T-helper 17 cell (primary cell): ENCODE data around the gene NT5DC2. TPM values are rescaled to one million over a fixed set of nuclear protein-coding genes. Genes with fewer than 3 reads are reported as not detected.

Experiments used
- ATAC-seq: fragments of 150-1000 bp; cut with Tn5 transposase; 2 replicates; pipeline ENCODE4 v1.10.0; 2021; ENCODE audit warnings: mild to moderate bottlenecking, moderate library complexity
- DNase-seq, 3 donors: peaks; one replicate each; pipeline versions ENCODE4 v3.0.0 to v3.0.0-alpha.2; 2020 to 2021
- H3K9me3 ChIP-seq: one replicate; pipeline ENCODE4 v1.7.0; 2013; ENCODE audit warnings: low read length, mild to moderate bottlenecking; ENCODE audit not compliant: control insufficient read depth, poor library complexity, severe bottlenecking
- H3K27ac Mint-ChIP-seq: one replicate; pipeline ENCODE4 v1.8.0; 2022; ENCODE audit warnings: mild to moderate bottlenecking, moderate library complexity, mixed read lengths
- H3K27me3 Mint-ChIP-seq: one replicate; pipeline ENCODE4 v1.8.0; 2022; ENCODE audit warnings: mixed read lengths
- H3K36me3 Mint-ChIP-seq: one replicate; pipeline ENCODE4 v1.8.0; 2022; ENCODE audit warnings: low read depth, mixed read lengths
- H3K4me1 Mint-ChIP-seq: one replicate; pipeline ENCODE4 v1.8.0; 2022; ENCODE audit warnings: mild to moderate bottlenecking, mixed read lengths
- H3K4me3 Mint-ChIP-seq: one replicate; pipeline ENCODE4 v1.8.0; 2022; ENCODE audit warnings: mild to moderate bottlenecking, moderate library complexity, mixed read lengths
- total RNA-seq, 4 donors: library from RNA in 2 of 4; stranded (reverse) in 2 of 4; gene quantifications; one replicate each; pipeline ENCODE4 v1.2.3 and lab custom pipeline; 2022 to 2026

Gene NT5DC2
- total RNA-seq, 2 donors from 2014 or later, result 2.3 to 2.5 TPM

DNA sequence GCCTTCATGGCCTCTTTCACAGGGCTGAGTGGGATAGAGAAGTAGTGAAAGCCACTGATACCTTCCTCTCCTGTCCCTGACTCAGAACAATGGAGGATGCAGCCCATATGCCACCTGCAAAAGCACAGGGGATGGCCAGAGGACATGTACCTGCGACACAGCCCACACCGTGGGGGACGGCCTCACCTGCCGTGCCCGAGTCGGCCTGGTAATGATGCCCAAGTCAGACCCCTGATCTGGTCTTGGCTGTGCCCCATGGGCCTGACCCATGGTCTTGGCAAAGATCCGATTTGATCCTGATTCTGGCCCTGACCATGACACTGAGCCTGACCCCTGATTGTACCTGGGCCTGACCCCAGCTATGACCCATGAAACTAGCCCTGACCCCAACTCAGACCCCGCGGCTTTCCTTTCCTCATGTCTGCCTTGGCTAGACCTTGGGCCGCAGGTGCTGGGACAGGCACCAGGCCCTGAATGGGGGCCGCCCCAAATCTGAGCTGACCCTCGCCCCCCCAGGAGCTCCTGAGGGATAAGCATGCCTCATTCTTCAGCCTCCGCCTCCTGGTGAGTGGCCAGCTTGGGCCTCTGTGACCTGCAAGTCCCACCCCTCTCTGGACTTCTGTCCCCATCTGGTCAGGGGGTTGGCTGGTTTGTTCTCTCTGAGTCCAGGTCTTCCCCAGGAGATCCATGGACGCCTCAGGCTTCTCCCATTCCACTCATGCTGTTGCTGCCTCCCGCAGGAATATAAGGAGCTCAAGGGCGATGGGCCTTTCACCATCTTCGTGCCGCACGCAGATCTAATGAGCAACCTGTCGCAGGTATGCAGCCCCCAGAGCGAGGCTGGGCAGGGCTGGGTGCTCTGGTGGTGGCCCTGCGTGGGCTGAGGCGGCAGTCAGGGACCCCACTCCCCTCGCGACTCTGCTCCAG, 15.6 kb downstream of the NT5DC2 start:
- DNase-seq, result no peak
- no peak for ATAC-seq
- peaks cover 2% of the 10 kb centered on the region for H3K4me1 Mint-ChIP-seq
- H3K9me3 ChIP-seq, result no peaks in the 10 kb centered on the region
- H3K27ac Mint-ChIP-seq, result no peak overlapping the region
- no peaks in the 10 kb centered on the region for H3K27me3 Mint-ChIP-seq
- no peak overlapping the region for H3K4me3 Mint-ChIP-seq
- H3K36me3 Mint-ChIP-seq, result no peaks in the 10 kb centered on the region

- no peaks in the 10 kb centered on the region for H3K9me3 ChIP-seq
- no peak for DNase-seq
- no peak overlapping the region for H3K4me3 Mint-ChIP-seq
- no peak overlapping the region for H3K27ac Mint-ChIP-seq
- no peaks in the 10 kb centered on the region for H3K36me3 Mint-ChIP-seq
- H3K27me3 Mint-ChIP-seq, result no peaks in the 10 kb centered on the region
- ATAC-seq, result no peak
- peaks cover 2% of the 10 kb centered on the region for H3K4me1 Mint-ChIP-seq
Observed at GRCh38 chr3:52516509-52517195, 17.0 kb downstream of the NT5DC2 start.

DNA sequence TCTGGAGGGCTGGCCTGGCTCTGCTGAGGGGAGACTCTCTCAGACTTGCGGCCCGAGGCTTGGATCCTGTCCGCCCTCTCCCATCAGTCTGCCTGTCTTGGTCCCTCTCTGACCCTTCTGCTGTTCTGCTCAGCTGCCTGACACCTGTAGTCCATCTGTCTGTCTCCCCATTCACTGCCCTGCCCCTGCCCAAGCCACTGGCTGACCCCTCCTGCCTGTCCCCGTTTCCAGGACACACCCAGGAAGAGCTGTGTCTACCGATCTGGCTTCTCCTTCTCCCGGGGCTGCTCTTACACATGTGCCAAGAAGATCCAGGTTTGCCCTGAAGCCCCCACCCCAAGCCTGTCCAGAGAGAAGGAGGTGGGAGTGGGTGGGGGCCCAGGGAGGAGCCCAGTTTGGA, 18.5 kb downstream of the NT5DC2 start:
- Mint-ChIP-seq H3K4me1 (no peaks in the 10 kb centered on the region), H3K36me3 (no peaks in the 10 kb centered on the region), H3K27me3 (no peaks in the 10 kb centered on the region), H3K27ac (no peak overlapping the region), H3K4me3 (no peak overlapping the region)
- DNase-seq (no peak), ATAC-seq (no peak)
- no peaks in the 10 kb centered on the region for H3K9me3 ChIP-seq

DNA sequence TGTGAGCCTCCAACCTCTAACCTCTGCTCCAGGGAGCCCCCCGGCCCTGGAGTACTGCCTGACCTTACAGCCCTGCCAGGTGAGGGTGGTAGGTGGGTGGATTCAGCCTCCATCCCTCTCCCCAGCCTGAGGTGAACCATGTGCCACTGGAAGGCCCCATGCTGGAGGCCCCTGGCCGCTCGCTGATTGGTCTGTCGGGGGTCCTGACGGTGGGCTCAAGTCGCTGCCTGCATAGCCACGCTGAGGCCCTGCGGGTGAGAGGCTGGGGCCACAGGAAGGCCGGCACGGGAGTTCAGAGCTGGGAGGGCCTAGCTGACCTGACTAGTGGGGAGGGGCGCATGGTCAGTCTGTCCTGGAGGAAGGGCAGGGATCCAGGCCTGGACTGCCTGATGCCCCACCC, 19.1 kb downstream of the NT5DC2 start:
- DNase-seq, result no peak
- Mint-ChIP-seq H3K27ac (no peak overlapping the region), H3K27me3 (no peaks in the 10 kb centered on the region), H3K4me1 (no peaks in the 10 kb centered on the region), H3K4me3 (no peak overlapping the region), H3K36me3 (no peaks in the 10 kb centered on the region)
- no peaks in the 10 kb centered on the region for H3K9me3 ChIP-seq
- ATAC-seq, result no peak

DNA sequence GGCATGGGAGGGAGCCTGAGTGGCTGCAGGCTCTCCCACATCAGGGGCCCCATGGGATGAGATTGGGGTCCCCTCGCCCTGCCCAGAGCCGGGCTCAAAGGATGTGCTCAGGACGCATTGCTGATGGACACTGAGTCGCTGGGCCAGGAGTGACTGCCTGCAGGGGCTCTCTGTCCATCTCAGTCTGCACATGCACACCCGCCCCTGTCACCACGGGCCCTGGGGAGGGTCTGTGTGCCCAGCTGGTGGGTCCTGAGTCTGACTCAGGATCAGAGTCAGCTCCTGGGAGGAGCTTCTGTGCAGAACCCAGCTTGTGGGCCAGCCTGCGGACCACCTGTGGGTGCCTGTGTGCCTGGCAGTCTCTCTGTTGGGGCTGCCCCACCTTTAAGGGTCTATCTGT, 20.4 kb downstream of the NT5DC2 start:
- no peak for ATAC-seq

DNA sequence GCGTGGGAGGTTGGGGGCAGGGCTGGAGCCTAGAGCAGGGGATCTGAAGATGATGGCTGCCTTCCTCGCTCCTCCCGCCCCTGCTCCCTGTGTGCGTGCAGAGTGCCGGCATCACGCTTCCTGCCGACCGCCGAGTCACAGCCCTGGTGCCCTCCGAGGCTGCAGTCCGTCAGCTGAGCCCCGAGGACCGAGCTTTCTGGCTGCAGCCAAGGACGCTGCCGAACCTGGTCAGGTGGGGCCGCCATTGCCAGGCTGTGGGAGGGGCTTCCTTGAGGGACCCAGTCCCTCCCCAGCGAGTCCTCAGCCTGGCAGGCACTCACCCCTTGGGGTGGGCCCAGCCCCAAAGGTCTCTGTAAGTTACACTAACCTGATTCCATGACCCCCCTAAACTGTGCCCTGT, 20.9 kb downstream of the NT5DC2 start:
- Mint-ChIP-seq H3K4me3 (no peak overlapping the region), H3K27me3 (no peaks in the 10 kb centered on the region), H3K36me3 (no peaks in the 10 kb centered on the region), H3K4me1 (no peaks in the 10 kb centered on the region), H3K27ac (no peak overlapping the region)
- ATAC-seq, result no peak
- no peak for DNase-seq
- no peaks in the 10 kb centered on the region for H3K9me3 ChIP-seq

More for the DNA sequence above, 20.4 kb downstream of the NT5DC2 start:
- no peaks in the 10 kb centered on the region for H3K27me3 Mint-ChIP-seq
- no peak overlapping the region for H3K4me3 Mint-ChIP-seq
- no peaks in the 10 kb centered on the region for H3K9me3 ChIP-seq
- H3K4me1 Mint-ChIP-seq, result no peaks in the 10 kb centered on the region
- DNase-seq, result no peak
- no peak overlapping the region for H3K27ac Mint-ChIP-seq
- H3K36me3 Mint-ChIP-seq, result no peaks in the 10 kb centered on the region

DNA sequence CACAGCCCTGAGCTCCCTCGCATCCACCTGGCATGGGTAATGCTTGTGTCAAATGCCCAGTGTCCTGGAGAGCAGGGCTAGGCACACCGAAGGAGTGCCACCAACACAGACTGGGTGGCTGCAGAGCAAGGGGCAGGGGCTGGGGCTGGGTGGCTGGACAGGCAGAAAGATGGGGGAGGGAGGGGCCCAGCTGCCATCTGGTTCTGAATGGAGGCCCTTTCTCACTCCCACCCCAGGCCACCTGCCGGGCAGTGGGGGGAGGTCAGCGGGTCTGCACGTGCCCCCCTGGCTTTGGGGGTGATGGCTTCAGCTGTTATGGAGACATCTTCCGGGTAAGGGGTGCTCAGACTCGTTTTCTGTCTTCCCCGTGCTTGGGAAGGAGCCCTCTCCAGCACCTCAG, 21.6 kb downstream of the NT5DC2 start:
- H3K4me1 Mint-ChIP-seq, result no peaks in the 10 kb centered on the region
- H3K27me3 Mint-ChIP-seq, result no peaks in the 10 kb centered on the region
- DNase-seq, result no peak
- H3K9me3 ChIP-seq, result no peaks in the 10 kb centered on the region
- no peaks in the 10 kb centered on the region for H3K36me3 Mint-ChIP-seq
- no peak overlapping the region for H3K4me3 Mint-ChIP-seq
- no peak for ATAC-seq
- no peak overlapping the region for H3K27ac Mint-ChIP-seq

DNA sequence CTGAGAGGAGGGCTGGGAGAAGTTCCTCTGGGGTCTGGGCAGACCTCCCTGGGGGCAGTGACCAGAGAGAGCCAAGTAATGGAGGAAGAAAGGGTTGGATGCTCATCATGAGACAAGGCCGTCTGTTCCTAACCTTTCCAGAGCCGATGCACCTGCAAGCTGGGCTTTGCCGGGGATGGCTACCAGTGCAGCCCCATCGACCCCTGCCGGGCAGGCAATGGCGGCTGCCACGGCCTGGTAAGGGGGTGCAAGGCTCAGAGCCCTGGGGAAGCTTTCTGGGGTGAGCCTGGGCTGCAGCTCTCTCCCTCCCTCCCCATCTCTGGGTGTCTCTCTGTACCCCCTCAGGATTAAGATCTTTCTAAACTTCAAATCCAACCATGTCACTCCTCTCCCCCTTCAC, 22.1 kb downstream of the NT5DC2 start:
- Mint-ChIP-seq H3K27ac (no peak overlapping the region), H3K4me3 (no peak overlapping the region)

DNA sequence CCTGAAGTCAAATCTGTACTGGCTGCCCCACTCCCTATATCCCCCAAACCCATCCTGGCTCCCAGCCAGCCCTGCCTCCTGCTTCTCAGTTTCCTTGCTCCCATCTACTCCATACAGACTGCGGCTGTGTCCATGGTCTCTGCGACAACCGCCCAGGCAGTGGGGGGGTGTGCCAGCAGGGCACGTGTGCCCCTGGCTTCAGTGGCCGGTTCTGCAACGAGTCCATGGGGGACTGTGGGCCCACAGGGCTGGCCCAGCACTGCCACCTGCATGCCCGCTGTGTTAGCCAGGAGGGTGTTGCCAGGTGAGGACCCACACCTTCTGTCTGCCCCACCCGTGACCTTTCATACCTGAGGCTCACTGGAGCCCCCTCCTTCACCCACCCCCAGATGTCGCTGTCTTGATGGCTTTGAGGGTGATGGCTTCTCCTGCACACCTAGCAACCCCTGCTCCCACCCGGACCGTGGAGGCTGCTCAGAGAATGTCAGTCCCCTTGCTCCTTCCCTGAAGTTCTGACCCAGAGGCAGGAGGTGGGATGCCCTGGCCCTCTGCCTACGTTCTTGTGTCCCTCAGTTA, 23.8 kb downstream of the NT5DC2 start:
- ATAC-seq (peak; percentile 78), DNase-seq (peak in 1 of 3 donors; percentile 24)
- Mint-ChIP-seq H3K4me1 (no peaks in the 10 kb centered on the region), H3K4me3 (no peak overlapping the region), H3K27me3 (no peaks in the 10 kb centered on the region), H3K36me3 (no peaks in the 10 kb centered on the region), H3K27ac (no peak overlapping the region)
- H3K9me3 ChIP-seq, result no peaks in the 10 kb centered on the region

More for the DNA sequence above, 22.1 kb downstream of the NT5DC2 start:
- Mint-ChIP-seq H3K36me3 (no peaks in the 10 kb centered on the region), H3K27me3 (no peaks in the 10 kb centered on the region), H3K4me1 (no peaks in the 10 kb centered on the region)
- DNase-seq (no peak), ATAC-seq (no peak)
- H3K9me3 ChIP-seq, result no peaks in the 10 kb centered on the region

DNA sequence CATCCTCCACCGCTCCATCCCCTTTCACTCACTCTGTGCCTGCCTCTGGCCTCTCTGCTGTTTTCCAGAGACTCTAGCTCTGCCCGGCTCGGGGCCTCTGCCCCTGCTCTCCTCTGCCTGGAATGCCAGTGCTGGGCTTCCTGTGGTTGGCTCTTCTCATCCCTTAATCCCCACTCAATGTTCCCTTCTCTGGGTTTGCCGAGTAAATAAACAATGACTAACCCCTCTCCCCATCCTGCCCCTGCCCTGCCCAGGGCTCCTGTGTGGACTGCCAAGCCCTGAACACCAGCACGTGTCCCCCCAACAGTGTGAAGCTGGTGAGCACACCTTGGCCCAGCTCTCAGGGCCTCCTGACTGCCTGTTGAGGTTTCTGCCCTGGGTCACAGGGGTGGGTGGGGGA, 26.3 kb downstream of the NT5DC2 start:
- Mint-ChIP-seq H3K27ac (no peak overlapping the region), H3K4me1 (no peaks in the 10 kb centered on the region), H3K4me3 (no peak overlapping the region), H3K36me3 (no peaks in the 10 kb centered on the region), H3K27me3 (no peaks in the 10 kb centered on the region)
- no peaks in the 10 kb centered on the region for H3K9me3 ChIP-seq
- no peak for DNase-seq
- no peak for ATAC-seq

- Mint-ChIP-seq H3K27ac (no peak overlapping the region), H3K4me3 (no peak overlapping the region), H3K27me3 (no peaks in the 10 kb centered on the region), H3K4me1 (no peaks in the 10 kb centered on the region), H3K36me3 (no peaks in the 10 kb centered on the region)
- no peaks in the 10 kb centered on the region for H3K9me3 ChIP-seq
- ATAC-seq (no peak), DNase-seq (no peak)
Observed at GRCh38 chr3:52506266-52506966, 27.2 kb downstream of the NT5DC2 start.

GRCh38 chr3:52504977-52505376, 28.7 kb downstream of the NT5DC2 start:
- Mint-ChIP-seq H3K27me3 (no peaks in the 10 kb centered on the region), H3K4me1 (no peaks in the 10 kb centered on the region), H3K36me3 (no peaks in the 10 kb centered on the region), H3K4me3 (no peak overlapping the region), H3K27ac (no peak overlapping the region)
- DNase-seq (no peak), ATAC-seq (no peak)
- no peaks in the 10 kb centered on the region for H3K9me3 ChIP-seq

DNA sequence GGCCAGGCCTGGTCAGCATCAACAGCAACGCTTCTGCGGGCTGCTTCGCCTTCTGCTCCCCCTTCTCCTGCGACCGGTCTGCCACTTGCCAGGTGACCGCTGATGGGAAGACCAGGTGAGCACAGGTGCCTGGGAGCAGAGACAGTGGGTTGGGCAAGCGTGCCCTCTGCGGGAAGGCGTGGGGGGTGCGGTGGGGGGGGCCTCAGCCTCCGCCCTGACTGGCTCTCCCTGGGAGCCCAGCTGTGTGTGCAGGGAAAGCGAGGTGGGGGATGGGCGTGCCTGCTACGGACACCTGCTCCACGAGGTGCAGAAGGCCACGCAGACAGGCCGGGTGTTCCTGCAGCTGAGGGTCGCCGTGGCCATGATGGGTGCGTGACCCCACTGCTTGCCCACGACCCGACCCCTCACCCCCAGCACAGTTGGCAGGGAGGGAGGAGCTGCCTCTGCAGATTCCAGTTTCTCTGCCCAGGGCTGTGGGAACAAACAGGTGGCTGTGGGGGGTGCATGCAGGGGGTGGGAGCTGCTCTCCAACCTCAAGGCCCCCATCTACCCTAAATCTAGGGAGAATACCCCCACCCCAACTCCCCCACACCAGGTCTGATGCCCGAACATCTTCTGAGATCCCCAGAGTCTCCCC, 29.8 kb downstream of the NT5DC2 start:
- no peak overlapping the region for H3K4me3 Mint-ChIP-seq
- H3K36me3 Mint-ChIP-seq, result no peaks in the 10 kb centered on the region
- no peak overlapping the region for H3K27ac Mint-ChIP-seq
- no peaks in the 10 kb centered on the region for H3K4me1 Mint-ChIP-seq
- no peaks in the 10 kb centered on the region for H3K9me3 ChIP-seq
- ATAC-seq, result no peak
- no peak for DNase-seq
- no peaks in the 10 kb centered on the region for H3K27me3 Mint-ChIP-seq
